Umbilical cord (tissue), 2 donors: Measurements from ENCODE around the gene MRNIP. TPM values are rescaled to one million over a fixed set of nuclear protein-coding genes. Genes with fewer than 3 reads are reported as not detected.

Experiments used
- DNase-seq: peaks from one replicate; pipeline ENCODE4 v3.0.0-alpha.2; 2015; ENCODE audit warnings: low spot score
- total RNA-seq: library from RNA; depleted of rRNA; stranded (reverse); fragments of >200 nt; gene quantifications from one replicate; pipeline ENCODE4 v1.2.3, GENCODE V29; 2014; ENCODE audit warnings: low replicate concordance; ENCODE audit not compliant: insufficient read depth

The MRNIP gene
- 27.9 TPM for total RNA-seq

DNA sequence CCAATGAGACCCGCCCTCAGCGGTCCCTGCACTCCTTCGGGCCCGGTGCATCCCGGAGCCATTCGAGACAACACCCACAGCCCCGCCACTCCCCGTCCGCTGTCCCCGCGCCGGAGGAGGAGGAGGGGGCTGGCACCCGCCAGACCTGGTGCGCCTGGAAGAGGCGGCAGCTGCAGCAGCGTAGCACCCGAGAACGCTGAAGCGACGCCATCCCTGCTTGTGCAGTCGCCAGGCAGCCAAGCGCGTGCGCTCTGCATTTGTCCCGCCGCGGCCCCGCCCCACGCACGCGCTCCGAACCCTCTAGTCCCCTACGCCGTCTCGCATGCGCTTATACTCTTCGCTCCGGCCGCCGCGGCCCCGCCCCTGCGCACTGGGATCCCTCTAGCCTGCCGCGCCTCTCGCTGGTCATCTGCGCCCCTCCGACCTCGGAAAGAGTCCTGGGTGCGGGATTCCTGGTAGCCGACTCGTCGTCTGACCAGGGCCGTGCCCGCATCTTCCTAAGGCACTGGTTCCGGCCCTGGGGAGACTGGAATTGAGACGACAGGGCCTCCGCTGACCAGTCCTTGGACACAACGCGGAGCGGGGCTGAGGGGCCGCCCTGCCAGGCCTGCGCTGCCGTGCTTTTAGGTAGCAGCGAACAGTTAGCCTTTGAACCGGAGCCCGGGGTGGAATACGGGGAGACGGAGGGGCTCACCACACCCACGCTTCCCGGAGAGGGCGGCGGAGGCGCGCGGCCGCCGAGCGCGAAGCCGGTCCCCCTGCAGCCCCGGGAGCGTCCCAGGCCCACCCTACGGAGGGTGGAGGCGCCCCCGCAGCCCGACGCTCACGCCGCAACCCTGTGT is at the start of gene MRNIP:
TSS of gene MRNIP (minus strand) at position 232 of the 842 bp plus-strand sequence. CDS start at position 211, 21 bp downstream.
- peak; percentile 98 for DNase-seq

- DNase-seq, result peak; percentile 74
These were observed 49.1 kb upstream of the MRNIP start, which contains the start of gene TBC1D9B for GRCh38 chr5:179907556-179908324. Gene TBC1D9B, minus strand, starts transcription at chr5:179907897. Its CDS starts 76 bp downstream, at chr5:179907821.

DNA sequence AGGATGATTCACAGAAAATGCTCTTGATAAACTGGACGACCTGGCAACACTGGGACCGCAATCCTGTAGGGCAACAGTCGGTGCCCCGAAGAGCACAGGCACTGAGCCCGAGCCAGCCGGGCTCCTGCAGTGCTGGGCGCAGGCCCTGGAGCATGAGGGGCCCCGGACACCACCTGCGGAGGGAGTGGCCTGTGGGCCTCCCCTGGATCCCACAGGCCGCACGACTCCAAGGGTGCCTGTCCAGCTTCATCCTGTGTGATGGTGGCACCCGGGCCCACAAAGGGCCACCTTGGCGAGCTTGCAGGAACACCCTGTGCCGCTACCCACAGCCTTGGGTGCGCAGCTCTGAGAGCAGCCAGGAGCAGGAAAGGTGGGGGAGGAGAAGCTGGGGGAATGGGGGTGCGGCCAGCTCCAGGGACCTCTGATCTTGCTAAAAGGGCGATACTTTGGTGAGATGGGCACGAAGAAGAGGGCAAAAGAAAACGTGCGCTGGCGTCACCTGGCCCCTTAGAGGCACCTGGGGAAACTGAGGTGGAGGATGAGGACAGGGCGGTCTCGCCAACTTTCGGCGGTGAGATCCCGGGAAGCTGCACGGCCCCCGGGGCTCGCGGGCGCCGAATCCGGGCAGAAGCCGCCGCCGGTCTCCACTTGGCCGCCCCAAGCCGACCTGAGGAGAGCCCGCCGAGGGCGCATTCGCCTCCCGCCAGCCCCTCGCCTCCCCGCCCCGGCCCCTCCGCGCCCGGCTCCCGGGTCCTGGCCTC is 48.4 kb upstream of the MRNIP start:
- peak; percentile 17 for DNase-seq

DNA sequence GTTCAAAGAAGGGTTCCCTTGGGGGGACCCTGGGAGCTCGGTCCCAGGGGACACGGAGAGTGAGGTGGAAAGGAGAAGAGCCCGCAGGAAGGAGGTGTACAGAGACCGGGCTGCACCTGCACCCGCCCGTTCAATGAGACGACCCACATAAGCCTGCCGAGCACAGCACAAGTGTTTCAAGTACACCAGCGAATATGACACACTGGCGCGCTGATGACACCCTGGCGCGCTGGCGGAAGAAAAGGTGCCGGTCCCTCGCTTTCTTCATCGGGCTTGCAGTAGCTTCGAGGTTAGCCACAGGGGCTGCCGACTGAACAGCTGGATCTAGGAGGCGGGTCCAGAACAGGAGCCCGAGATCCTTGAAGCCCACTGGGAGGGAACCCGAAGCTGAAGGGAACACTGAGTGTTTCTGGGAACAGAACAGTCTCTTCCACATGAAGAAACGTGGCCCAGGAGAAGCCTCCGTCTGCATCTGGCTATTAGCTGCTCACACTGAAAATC is 47.7 kb upstream of the MRNIP start:
- DNase-seq, result no peak

DNA sequence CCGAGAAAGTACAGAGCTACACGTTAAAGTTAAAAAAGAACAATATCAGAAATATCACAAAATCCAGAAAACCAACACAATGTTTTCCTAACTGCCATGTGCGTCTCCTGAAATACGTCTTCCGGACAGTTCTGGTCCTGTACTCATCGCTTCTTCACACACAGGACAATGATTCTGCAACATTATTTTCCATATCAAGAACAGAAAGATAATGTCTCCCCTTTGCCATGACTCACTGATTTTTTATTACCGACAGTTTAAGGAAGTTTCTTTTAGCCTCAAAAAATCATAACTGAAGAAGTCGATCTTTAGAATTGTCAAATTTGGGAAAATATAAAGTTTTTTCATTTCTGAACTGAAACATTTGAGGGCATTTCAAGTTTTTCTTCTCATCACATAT is 46.5 kb upstream of the MRNIP start:
- DNase-seq, result no peak

GRCh38 chr5:179904463-179905160 is 46.0 kb upstream of the MRNIP start:
- DNase-seq, result no peak

- DNase-seq, result no peak
These were observed 44.1 kb upstream of the MRNIP start for GRCh38 chr5:179902763-179903158.

- no peak for DNase-seq
These were observed 43.5 kb upstream of the MRNIP start for GRCh38 chr5:179901915-179902762.

GRCh38 chr5:179901462-179901861 is 42.8 kb upstream of the MRNIP start:
- DNase-seq, result no peak

DNA sequence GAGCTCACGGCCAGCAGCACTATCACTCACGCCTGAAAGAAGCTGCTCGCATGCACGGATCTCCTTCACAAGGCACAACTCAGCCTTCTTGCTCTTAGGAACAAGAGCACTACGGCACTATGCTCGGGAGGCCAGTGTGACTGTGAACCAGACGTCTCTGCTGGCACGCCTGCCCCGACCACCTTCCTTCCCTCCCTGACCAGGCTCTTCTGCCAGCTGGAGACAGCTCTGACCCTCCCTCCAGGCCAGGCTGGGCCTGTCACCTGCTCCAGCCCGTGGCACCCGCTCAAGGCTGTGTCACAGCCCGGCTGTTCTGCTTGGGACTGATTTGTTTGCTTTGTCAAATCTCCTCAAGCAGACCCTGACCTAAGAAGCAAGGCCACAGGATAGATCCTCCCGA is 42.1 kb upstream of the MRNIP start:
- DNase-seq, result no peak

GRCh38 chr5:179900206-179900605 is 41.6 kb upstream of the MRNIP start:
- DNase-seq, result no peak

DNA sequence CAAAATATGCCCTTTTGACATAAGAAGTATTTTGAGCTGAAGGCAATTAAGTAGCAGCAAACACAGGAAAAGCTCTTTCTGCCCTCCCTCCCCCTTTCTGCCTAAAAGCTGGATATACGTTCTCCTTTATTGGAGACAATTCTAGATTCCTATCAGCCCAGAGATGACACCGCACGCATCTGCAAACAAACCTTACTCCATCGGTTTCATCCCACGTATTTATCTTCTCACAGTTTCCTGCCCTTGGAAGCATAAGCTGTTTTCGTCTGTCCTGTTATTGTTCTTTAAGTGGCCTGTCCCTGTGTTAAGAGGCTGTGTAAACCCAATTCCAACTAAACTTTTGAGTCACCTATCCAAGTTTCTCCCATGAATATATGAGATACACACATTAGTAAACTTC is 37.2 kb upstream of the MRNIP start:
- no peak for DNase-seq

GRCh38 chr5:179893958-179894895 is 35.6 kb upstream of the MRNIP start:
- no peak for DNase-seq

GRCh38 chr5:179893076-179893957 is 34.7 kb upstream of the MRNIP start:
- no peak for DNase-seq

GRCh38 chr5:179892255-179892654 is 33.6 kb upstream of the MRNIP start:
- DNase-seq, result no peak

DNA sequence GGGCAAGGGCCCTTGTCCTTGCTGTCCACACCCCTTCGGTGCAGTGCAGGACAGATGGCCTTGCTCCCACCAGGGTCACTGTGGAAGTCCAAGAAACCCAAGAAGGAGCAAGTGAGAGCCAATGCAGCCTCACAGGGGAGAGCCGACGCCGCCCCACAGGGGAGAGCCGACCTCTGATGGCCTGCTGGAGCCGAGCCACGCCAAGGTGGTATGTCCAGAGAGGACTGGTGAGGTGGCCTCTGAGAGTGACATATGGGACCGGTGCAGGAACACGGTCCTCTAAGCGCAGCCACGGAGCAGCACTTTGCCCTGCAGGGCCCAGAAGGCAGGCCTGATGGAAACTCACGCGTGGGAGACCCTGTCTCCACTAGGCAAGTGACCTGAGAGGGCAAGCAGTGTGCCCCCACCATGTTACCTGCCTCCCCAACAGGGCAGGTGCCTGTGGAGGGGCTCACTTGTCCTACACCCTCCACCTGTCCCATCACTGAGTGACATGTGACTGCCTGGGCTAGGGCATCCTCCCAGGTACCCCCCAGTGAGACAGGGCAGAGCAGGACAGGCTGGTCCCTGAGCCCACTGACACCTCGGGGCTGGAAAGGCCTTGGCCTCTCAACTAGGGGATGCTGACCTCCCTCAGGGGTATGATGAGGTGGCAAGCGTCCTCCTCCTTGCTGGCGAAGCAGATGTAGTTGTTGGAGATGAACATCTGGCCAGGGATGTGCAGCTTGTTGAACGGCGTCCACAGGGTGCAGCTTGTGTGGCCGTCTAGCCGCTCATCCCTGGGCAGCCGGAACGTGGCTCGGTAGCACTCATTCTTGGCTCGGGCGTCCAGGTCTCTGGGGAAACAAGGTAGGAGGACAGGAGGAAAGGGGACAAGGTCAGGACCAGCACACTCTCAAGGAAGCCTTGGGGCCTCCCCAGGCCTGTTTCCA is 32.4 kb upstream of the MRNIP start:
- DNase-seq, result no peak

DNA sequence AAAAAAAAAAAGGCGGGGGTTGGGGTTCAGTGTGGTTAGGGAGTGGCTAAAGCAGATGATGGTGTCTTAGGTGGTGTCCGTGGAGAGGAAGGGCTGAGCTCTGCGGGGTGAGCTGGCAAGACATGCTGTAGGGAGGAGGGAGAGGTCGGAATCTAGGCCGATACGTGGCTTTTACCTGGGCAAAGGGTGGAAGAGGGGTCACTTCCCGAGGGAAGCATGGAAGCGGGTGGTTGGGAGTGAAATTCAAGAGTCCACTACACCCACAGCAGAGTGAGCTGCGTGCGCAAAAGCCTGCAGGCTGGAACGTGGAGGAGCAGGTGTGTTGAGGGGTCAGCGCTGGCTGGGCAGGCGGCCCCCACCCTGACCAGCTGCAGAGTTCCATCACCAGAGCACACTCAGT is 31.3 kb upstream of the MRNIP start:
- DNase-seq, result no peak
